HepG2 (cell line): ENCODE data around the gene MAPK6. TPM values are rescaled to one million over a fixed set of nuclear protein-coding genes. Genes with fewer than 3 reads are reported as not detected.

ENCODE experiments used
- GRHL1 ChIP-seq: sonication (generic); formaldehyde crosslinking; conservative IDR thresholded peaks from 2 replicates; pipeline ENCODE4 v1.8.0; 2022; ENCODE audit warnings: missing genetic modification reagents
- HMGXB4 ChIP-seq, 2 experiments: sonication (generic) in 1 of 2; formaldehyde crosslinking in 1 of 2; IDR thresholded peaks; 2 replicates each; pipeline versions ENCODE4 v1.4.0 to v1.6.1; 2018 to 2020; ENCODE audit warnings: missing genetic modification reagents in 2 of 2, borderline replicate concordance in 1 of 2, low read depth in 1 of 2, mild to moderate bottlenecking in 1 of 2, missing biosample characterization in 1 of 2
- KDM5B ChIP-seq: sonication (generic); formaldehyde crosslinking; IDR thresholded peaks from 2 replicates; pipeline ENCODE4 v1.4.0; 2020; ENCODE audit warnings: missing genetic modification reagents, mild to moderate bottlenecking, borderline replicate concordance
- SRF ChIP-seq: IDR thresholded peaks from 2 replicates; pipeline ENCODE4 v1.6.1; 2011; ENCODE audit warnings: mild to moderate bottlenecking, low read depth, low read length, moderate library complexity
- STAT6 ChIP-seq: sonication (generic); formaldehyde crosslinking; IDR thresholded peaks from 2 replicates; pipeline ENCODE4 v1.4.0; 2020; ENCODE audit warnings: missing genetic modification reagents, mild to moderate bottlenecking, borderline replicate concordance
- ZBTB7A ChIP-seq: sonication (generic); formaldehyde crosslinking; IDR thresholded peaks from 2 replicates; pipeline ENCODE4 v1.8.0; 2022; ENCODE audit warnings: mild to moderate bottlenecking, missing genetic modification reagents
- ZEB1 ChIP-seq: IDR thresholded peaks from 2 replicates; pipeline ENCODE4 v1.6.1; 2012; ENCODE audit warnings: mild to moderate bottlenecking, low read depth, inconsistent platforms; ENCODE audit not compliant: insufficient replicate concordance
- ZNF644 ChIP-seq: IDR thresholded peaks from 2 replicates; pipeline ENCODE4 v1.6.1; 2016; ENCODE audit warnings: low read depth
- ZNF687 ChIP-seq: sonication (generic); formaldehyde crosslinking; IDR thresholded peaks from 2 replicates; pipeline ENCODE4 v1.5.1; 2020; ENCODE audit warnings: mild to moderate bottlenecking, missing genetic modification reagents, moderate library complexity
- polyA plus RNA-seq, 8 experiments: library from polyadenylated mRNA; depleted of rRNA in 3 of 8; stranded (reverse) in 7 of 8; unstranded in 1 of 8; fragments of >200 nt; fragmentation: Illumina TruSeq in 4 of 8; extraction: Trizol in 4 of 8; gene quantifications; 2 replicates each; pipeline versions ENCODE4 v1.2.1 to v1.2.3, GENCODE V29; 2011 to 2016; ENCODE audit warnings: low read depth in 4 of 8, missing spikeins in 1 of 8, mixed read lengths in 1 of 8; ENCODE audit not compliant: insufficient read depth in 1 of 8
- total RNA-seq, 5 experiments: library from RNA; depleted of rRNA; stranded (reverse); fragments of >200 nt; fragmentation: Illumina TruSeq; extraction: Trizol; gene quantifications; 2 replicates each; pipeline ENCODE4 v1.2.3, GENCODE V29; 2016; ENCODE audit warnings: low read depth in 1 of 5
- TF ChIP-seq, protein P1 (sequence below): sonication (generic); formaldehyde crosslinking; conservative IDR thresholded peaks from 2 replicates; pipeline ENCODE4 v1.8.0; 2022; ENCODE audit warnings: mild to moderate bottlenecking, moderate library complexity, missing genetic modification reagents

MAPK6 gene
- total and polyA plus RNA-seq, 2 of the 13 experiments (the other 11 are each of a cell fraction or from before 2014, with no cell fraction given), result 89.5 to 99.7 TPM

- TF ChIP-seq ZNF687 (CRISPR knock-in tag) (0 out of 2 replicates have a peak, but pooled peaks have one; percentile 6), SRF (no peak), KDM5B (CRISPR knock-in tag) (no peak), ZNF644 (CRISPR knock-in tag) (no peak), ZBTB7A (CRISPR knock-in tag) (peak; percentile 62; the same call in 1 of the 2 replicates), ZEB1 (no peak), STAT6 (CRISPR knock-in tag) (no peak), GRHL1 (no peak), HMGXB4 (CRISPR knock-in tag; IDR thresholded peaks at IDR 0.05; ENCODE audit: borderline replicate concordance in 1 of 2, low read depth in 1 of 2) (peak; percentile 47 to 72; a peak in 2 of 4 replicates)
- TF ChIP-seq, protein P1, sequence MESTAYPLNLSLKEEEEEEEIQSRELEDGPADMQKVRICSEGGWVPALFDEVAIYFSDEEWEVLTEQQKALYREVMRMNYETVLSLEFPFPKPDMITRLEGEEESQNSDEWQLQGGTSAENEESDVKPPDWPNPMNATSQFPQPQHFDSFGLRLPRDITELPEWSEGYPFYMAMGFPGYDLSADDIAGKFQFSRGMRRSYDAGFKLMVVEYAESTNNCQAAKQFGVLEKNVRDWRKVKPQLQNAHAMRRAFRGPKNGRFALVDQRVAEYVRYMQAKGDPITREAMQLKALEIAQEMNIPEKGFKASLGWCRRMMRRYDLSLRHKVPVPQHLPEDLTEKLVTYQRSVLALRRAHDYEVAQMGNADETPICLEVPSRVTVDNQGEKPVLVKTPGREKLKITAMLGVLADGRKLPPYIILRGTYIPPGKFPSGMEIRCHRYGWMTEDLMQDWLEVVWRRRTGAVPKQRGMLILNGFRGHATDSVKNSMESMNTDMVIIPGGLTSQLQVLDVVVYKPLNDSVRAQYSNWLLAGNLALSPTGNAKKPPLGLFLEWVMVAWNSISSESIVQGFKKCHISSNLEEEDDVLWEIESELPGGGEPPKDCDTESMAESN, result no peak
These were observed 588 bp downstream of the MAPK6 start (continued) for GRCh38 chr15:52019394-52020220.
